COLO668 (cell line): ENCODE results near the gene IZUMO1.
"Not testable (repeated sequence)": the region's sequence is repeated elsewhere in the genome, so short reads cannot be mapped to it uniquely, and the experiment has no call there.

Experiments used
- DNase-seq: peaks from one replicate; lab custom pipeline; 2025; ENCODE audit not compliant: unreplicated experiment; lab: John Stamatoyannopoulos, UW

IZUMO1 gene

GRCh38 chr19:48714759-48715675, 31.7 kb downstream of the IZUMO1 start:
- no peak for DNase-seq

- DNase-seq: peak; percentile 99
Observed at GRCh38 chr19:48713864-48714755, 32.6 kb downstream of the IZUMO1 start.

DNA sequence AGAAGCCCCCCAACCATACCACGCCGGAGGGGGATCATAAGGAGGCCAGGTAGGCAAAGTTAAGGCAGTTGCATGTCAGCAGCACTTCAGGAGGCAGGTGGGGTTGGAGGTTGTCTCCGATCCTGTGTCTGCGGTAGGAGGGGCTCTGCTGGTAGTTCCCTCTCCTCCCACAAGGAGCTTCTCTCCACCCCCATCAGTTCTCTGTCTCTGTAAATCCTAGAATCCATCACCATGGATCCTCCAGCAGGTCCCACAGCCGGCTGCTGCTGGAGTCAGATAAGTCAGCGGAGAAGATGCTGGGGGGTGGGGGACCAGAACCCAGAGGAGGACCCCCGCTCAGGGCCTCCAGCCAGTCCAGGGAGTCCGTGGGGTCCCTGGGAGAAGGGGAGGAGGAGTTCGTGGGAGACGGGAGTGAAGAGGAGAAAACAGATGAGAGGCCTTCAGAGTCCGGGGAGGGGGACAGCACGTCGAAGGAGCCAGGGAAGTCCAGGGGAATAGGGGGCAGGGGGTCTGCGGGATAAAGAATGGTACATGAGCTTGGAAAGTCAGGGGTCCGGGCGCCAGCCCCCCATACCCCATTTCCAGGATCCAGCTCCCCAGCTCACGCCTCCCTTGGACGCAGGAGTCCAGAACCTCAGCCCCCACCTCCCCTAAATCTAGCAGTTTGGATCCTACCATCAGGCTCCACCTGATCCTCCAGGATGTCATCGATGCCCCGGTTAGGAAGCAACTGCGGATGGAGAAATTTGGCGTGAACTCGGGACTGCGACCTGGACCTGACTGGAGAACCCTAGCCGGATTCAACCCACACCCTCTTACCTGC, 33.5 kb downstream of the IZUMO1 start:
- peak; percentile 5 for DNase-seq

- no peak for DNase-seq
Observed at GRCh38 chr19:48711106-48711662, 35.5 kb downstream of the IZUMO1 start.

GRCh38 chr19:48708471-48708870, 38.2 kb downstream of the IZUMO1 start:
- DNase-seq: no peak

DNA sequence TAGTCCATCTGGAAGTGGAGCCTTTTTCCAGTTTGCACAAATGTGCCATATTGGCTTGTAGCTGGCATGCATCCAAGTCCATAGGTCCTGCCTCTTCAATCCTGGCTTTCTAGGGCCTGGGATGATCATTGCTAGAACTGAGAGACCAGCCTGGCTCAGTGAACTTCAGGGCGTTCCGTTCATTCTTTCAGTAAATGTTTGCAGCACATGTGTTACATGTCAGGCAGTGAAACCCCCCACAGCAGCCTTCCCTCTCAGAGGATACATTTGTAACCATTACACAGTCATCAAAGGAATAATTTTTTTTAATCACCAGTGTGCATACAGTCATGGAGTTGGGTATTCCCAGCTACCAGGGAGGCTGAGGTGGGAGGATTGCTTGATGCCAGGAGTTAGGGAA, 41.3 kb downstream of the IZUMO1 start:
- DNase-seq: no peak

DNA sequence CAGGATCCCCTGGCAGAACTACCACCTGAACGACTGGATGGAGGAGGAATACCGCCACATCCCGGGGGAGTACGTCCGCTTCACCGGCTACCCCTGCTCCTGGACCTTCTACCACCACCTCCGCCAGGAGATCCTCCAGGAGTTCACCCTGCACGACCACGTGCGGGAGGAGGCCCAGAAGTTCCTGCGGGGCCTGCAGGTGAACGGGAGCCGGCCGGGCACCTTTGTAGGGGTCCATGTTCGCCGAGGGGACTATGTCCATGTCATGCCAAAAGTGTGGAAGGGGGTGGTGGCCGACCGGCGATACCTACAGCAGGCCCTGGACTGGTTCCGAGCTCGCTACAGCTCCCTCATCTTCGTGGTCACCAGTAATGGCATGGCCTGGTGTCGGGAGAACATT, 43.4 kb downstream of the IZUMO1 start:
- no peak for DNase-seq

DNA sequence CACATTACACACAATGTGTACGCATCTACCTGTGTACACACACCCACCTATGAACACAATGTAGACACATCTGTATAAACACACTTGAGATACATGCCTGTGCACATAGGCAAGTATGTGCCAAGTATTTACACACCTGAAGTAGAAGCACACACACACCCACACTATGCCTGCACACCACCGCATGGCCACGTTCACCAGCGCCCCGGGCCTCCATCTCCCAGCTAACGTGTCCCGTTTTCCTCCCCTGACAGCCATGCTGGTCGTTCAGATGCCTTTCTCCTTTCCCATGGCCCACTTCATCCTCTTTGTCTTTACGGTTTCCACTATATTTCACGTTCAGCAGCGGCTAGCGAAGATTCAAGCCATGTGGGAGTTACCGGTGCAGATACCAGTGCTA, 44.0 kb downstream of the IZUMO1 start:
- no peak for DNase-seq

GRCh38 chr19:48698046-48698445, 48.7 kb downstream of the IZUMO1 start:
- DNase-seq: no peak

- peak; percentile 29 for DNase-seq
Observed at GRCh38 chr19:48696353-48697010, 50.2 kb downstream of the IZUMO1 start.

DNA sequence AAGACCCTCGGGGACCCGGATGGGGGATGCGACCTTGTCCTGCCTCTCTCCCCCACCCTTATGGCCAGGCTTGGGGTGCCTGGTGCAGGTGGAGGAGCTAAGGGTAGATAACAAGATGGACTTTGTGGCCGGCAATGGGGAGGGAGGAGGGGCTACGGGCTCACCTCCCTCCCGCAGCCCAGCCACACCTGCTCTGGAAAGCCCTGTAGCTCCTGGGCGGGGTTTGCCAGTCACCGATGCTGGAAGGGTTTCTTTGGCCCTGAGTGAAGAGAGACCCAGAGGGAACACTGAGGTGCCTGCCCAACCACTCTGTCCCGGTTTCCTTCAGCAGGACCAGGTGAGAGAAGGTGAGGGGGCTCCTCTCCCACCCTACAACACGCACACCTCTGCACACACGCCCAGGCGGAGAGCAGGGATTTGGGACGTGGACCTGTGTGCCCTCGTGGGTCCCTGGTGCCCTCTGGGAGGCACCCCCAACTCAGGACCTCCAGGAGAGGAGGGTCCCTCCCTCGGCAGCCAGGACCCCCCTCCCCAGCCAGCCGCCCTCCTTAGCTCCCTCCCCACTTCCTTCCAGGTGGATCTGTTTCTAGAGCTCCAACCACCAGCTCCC, 50.9 kb downstream of the IZUMO1 start, which contains the start of gene FUT2:
Gene FUT2, plus strand, starts transcription at position 229 of the 610 bp plus-strand sequence. CDS start 6,986 bp downstream, outside the sequence.
- peak; percentile 82 for DNase-seq

DNA sequence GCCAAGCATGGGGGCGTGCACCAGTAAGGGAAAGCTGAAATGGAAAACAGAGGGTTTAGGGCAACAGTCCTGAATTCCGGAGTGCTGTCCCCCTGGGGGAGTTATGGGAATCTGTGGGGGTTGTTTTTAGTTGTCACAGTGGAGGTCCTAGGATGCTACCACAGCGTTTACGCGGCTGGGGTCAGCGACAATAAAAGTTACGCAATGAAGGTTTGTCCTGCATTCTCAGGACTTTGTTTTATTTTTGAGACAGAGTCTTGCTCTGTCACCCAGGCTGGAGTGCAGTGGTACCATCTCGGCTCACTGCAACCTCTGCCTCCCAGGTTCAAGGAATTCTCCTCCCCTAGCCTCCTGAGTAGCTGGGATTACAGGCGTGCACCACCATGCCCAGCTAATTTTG, 53.1 kb downstream of the IZUMO1 start:
- DNase-seq: not testable (repeated sequence)
